ENCODE results near the gene TPO.

DNA sequence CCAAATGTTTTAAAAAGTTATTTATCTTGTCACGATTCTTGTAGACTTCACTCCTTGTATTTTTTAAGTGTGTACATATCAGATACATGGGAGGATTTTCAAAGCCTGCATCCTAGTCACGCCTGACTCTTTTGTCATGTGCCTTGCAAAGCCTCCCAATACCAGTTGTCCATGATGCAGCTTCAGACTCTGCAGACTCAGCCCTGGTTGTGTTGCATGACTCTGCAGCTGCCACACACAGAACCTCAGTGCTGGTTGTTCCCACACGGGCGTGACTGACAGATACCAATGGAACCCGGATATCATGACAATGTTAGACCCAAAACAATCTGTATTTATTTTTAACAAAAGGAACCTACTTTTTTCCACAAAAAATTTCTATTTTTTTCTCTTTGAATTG is 38.2 kb downstream of the TPO start:
- TF ChIP-seq CTCF (IDR thresholded peaks at IDR 0.05), result no peak
- no peak for TF ChIP-seq CDX4 (CRISPR knock-in tag; IDR thresholded peaks at IDR 0.05; ENCODE audit: borderline replicate concordance)
- no peak for TF ChIP-seq TP53 (CRISPR knock-in tag; IDR thresholded peaks at IDR 0.05)
- no peak for TF ChIP-seq GTF2I (CRISPR knock-in tag; conservative IDR thresholded peaks at IDR 0.05)
- TF ChIP-seq ELF4 (CRISPR knock-in tag; IDR thresholded peaks at IDR 0.05; ENCODE audit: low read depth), result no peak
- TF ChIP-seq, protein P1, sequence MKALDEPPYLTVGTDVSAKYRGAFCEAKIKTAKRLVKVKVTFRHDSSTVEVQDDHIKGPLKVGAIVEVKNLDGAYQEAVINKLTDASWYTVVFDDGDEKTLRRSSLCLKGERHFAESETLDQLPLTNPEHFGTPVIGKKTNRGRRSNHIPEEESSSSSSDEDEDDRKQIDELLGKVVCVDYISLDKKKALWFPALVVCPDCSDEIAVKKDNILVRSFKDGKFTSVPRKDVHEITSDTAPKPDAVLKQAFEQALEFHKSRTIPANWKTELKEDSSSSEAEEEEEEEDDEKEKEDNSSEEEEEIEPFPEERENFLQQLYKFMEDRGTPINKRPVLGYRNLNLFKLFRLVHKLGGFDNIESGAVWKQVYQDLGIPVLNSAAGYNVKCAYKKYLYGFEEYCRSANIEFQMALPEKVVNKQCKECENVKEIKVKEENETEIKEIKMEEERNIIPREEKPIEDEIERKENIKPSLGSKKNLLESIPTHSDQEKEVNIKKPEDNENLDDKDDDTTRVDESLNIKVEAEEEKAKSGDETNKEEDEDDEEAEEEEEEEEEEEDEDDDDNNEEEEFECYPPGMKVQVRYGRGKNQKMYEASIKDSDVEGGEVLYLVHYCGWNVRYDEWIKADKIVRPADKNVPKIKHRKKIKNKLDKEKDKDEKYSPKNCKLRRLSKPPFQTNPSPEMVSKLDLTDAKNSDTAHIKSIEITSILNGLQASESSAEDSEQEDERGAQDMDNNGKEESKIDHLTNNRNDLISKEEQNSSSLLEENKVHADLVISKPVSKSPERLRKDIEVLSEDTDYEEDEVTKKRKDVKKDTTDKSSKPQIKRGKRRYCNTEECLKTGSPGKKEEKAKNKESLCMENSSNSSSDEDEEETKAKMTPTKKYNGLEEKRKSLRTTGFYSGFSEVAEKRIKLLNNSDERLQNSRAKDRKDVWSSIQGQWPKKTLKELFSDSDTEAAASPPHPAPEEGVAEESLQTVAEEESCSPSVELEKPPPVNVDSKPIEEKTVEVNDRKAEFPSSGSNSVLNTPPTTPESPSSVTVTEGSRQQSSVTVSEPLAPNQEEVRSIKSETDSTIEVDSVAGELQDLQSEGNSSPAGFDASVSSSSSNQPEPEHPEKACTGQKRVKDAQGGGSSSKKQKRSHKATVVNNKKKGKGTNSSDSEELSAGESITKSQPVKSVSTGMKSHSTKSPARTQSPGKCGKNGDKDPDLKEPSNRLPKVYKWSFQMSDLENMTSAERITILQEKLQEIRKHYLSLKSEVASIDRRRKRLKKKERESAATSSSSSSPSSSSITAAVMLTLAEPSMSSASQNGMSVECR (CRISPR knock-in tag; IDR thresholded peaks at IDR 0.05; ENCODE audit: borderline replicate concordance), result no peak
- no peak for TF ChIP-seq ESRRA (CRISPR knock-in tag; IDR thresholded peaks at IDR 0.05; ENCODE audit: borderline replicate concordance)
- TF ChIP-seq ZNF121 (CRISPR knock-in tag; IDR thresholded peaks at IDR 0.05), result no peak
- no peak for TF ChIP-seq NR1H2 (CRISPR knock-in tag; IDR thresholded peaks at IDR 0.05)
- TF ChIP-seq FOXP4 (CRISPR knock-in tag; IDR thresholded peaks at IDR 0.05), result no peak
- TF ChIP-seq, protein P2, sequence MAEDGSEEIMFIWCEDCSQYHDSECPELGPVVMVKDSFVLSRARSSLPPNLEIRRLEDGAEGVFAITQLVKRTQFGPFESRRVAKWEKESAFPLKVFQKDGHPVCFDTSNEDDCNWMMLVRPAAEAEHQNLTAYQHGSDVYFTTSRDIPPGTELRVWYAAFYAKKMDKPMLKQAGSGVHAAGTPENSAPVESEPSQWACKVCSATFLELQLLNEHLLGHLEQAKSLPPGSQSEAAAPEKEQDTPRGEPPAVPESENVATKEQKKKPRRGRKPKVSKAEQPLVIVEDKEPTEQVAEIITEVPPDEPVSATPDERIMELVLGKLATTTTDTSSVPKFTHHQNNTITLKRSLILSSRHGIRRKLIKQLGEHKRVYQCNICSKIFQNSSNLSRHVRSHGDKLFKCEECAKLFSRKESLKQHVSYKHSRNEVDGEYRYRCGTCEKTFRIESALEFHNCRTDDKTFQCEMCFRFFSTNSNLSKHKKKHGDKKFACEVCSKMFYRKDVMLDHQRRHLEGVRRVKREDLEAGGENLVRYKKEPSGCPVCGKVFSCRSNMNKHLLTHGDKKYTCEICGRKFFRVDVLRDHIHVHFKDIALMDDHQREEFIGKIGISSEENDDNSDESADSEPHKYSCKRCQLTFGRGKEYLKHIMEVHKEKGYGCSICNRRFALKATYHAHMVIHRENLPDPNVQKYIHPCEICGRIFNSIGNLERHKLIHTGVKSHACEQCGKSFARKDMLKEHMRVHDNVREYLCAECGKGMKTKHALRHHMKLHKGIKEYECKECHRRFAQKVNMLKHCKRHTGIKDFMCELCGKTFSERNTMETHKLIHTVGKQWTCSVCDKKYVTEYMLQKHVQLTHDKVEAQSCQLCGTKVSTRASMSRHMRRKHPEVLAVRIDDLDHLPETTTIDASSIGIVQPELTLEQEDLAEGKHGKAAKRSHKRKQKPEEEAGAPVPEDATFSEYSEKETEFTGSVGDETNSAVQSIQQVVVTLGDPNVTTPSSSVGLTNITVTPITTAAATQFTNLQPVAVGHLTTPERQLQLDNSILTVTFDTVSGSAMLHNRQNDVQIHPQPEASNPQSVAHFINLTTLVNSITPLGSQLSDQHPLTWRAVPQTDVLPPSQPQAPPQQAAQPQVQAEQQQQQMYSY (CRISPR knock-in tag; IDR thresholded peaks at IDR 0.05), result no peak
